Ovary (tissue), 9 donors: ENCODE results near the gene MB. TPM values are rescaled to one million over a fixed set of nuclear protein-coding genes. Genes with fewer than 3 reads are reported as not detected.

Experiments used
- DNase-seq, 5 donors: peaks; one replicate each; pipeline ENCODE4 v3.0.0-alpha.2; 2019 to 2020
- H3K27ac ChIP-seq, 2 donors: fragments of 200-600 bp; one replicate each; pipeline versions ENCODE4 v1.5.1 to v1.8.0; 2019 to 2022
- H3K27me3 ChIP-seq: fragments of 200-600 bp; one replicate; pipeline ENCODE4 v1.8.0; 2022
- H3K36me3 ChIP-seq: fragments of 200-600 bp; sonication (generic); one replicate; pipeline ENCODE4 v1.5.1; 2019
- H3K4me1 ChIP-seq: one replicate; pipeline ENCODE4 v1.8.1; 2013; ENCODE audit warnings: mild to moderate bottlenecking, moderate library complexity; ENCODE audit not compliant: insufficient read depth
- H3K4me3 ChIP-seq: fragments of 200-600 bp; sonication (generic); one replicate; pipeline ENCODE4 v1.5.1; 2017
- H3K9me3 ChIP-seq, 2 donors: fragments of 200-600 bp in 1 of 2; sonication (generic) in 1 of 2; one replicate each; pipeline versions ENCODE4 v1.5.1 to v1.8.1; 2013 to 2019; ENCODE audit warnings: mild to moderate bottlenecking in 1 of 2, moderate library complexity in 1 of 2
- CTCF ChIP-seq, 3 donors: fragments of 450-650 bp in 2 of 3; fragments of 200-600 bp in 1 of 3; IDR thresholded peaks; one replicate each; pipeline versions ENCODE4 v1.5.1 to v1.8.0; 2016 to 2022; ENCODE audit warnings: antibody characterized with exemption in 3 of 3, mild to moderate bottlenecking in 1 of 3
- EP300 ChIP-seq: sonication (generic); formaldehyde crosslinking; IDR thresholded peaks from one replicate; pipeline ENCODE4 v1.6.1; 2017; ENCODE audit warnings: antibody characterized with exemption
- POLR2A ChIP-seq: fragments of 450-650 bp; IDR thresholded peaks from one replicate; pipeline ENCODE4 v1.6.1; 2017; ENCODE audit warnings: antibody characterized with exemption, mild to moderate bottlenecking, moderate library complexity
- WGBS, 3 donors: extraction: QIAGEN DNeasy Blood & Tissue Kit in 1 of 3; methylation state at CpG; one replicate each; pipeline versions ENCODE4 v1.1.5 to v1.1.7; 2013 to 2017; 5-methylcytosine and 5-hydroxymethylcytosine counted together
- intact Hi-C, 4 donors: fragments of 100-400 bp; cut with DNase I; formaldehyde crosslinking; loops; one replicate each; pipeline versions ENCODE4 v1.11.0 to v1.15.1; 2022 to 2023
- polyA plus RNA-seq, 2 donors: library from polyadenylated mRNA; stranded (reverse); fragments of 200-250 nt in 1 of 2; fragments of 350-450 nt in 1 of 2; fragmentation: Illumina TruSeq in 1 of 2; extraction: RNeasy Lipid Tissue Mini Kit (QIAGEN cat#74804) in 1 of 2; gene quantifications; one replicate each; pipeline ENCODE4 v1.2.3, GENCODE V29; 2013 to 2014
- total RNA-seq, 7 donors: library from RNA; depleted of rRNA in 2 of 7; stranded (reverse); fragments of >200 nt in 2 of 7; fragmentation: NEBNext Ultra II Directional in 3 of 7; extraction: Animal tissue kit (Norgen Biotek cat#: 25700) in 3 of 7; gene quantifications; one replicate each; pipeline versions ENCODE4 v1.1.0 to v1.2.4, GENCODE V29; 2016 to 2023
- donor health status: DM: no; HTN: no; CAD: no; lungs with moderate emphysema.
- donor health status: DM: no; HTN: no; CAD: no.
- donor health status: Bipolar disorder and iron deficiency.
- donor health status: DM: yes; HTN: yes; CAD: no.
- donor health status: DM: no; HTN: no; CAD: no.
- donor health status: DM: yes; HTN: yes; CAD: no.

Gene MB
- total and polyA plus RNA-seq, 9 donors: 1.3 to 3.0 (median 1.9) TPM; not detected in 3

- Histone ChIP-seq H3K4me1 (peaks cover 2% of the 10 kb centered on the region), H3K9me3 (no peaks in the 10 kb centered on the region), H3K27ac (no peak overlapping the region), H3K4me3 (no peak overlapping the region), H3K36me3 (no peaks in the 10 kb centered on the region), H3K27me3 (no peaks in the 10 kb centered on the region)
- WGBS, 3 donors: 91 to 92% (median 92%) methylated on average over 6 of the region's 6 CpGs
- intact Hi-C loops: loop anchor here (5.0 kb wide), 2 partner anchors 237 to 242 kb away; no protein-coding TSS in a partner anchor
- TF ChIP-seq POLR2A: no peak
- no peak for DNase-seq
Measured at GRCh38 chr22:35589756-35590093, 27.4 kb downstream of the MB start.

- Histone ChIP-seq H3K4me3 (no peak overlapping the region), H3K9me3 (no peaks in the 10 kb centered on the region), H3K4me1 (peaks cover 2% of the 10 kb centered on the region), H3K27ac (no peak overlapping the region), H3K36me3 (no peaks in the 10 kb centered on the region), H3K27me3 (no peaks in the 10 kb centered on the region)
- 57 to 71% (median 62%) methylated on average over 11 of the region's 11 CpGs for WGBS, 3 donors
- intact Hi-C loops: loop anchor here (5.0 kb wide), 2 partner anchors 237 to 242 kb away; no protein-coding TSS in a partner anchor
- TF ChIP-seq POLR2A (no peak), CTCF (IDR thresholded peaks at IDR 0.05) (no peak), EP300 (no peak)
- peak in 3 of 5 donors; percentile 39 to 66 (median 52) for DNase-seq
Measured at GRCh38 chr22:35589071-35589755, 27.9 kb downstream of the MB start.

DNA sequence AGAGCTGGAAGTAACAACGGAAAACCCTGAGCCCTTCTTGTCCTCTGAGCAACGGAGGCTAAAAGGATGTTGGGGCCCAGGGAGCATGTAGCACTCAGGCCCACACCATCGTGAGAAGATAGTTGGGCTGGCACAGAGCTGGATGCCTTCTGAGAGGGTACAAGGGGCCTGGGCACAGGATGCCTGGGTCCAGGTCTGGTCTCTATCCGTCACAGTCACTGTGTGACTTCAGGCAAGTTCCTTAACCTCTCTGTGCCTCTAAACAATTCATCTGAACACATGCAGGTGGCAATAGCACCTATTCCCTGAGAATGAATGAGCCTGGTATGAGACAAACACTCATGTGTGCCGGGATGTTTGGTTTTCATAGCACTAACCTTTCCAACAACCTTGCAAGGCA lies 29.2 kb downstream of the MB start:
- H3K9me3 ChIP-seq: no peaks in the 10 kb centered on the region
- H3K4me1 ChIP-seq: peaks cover 2% of the 10 kb centered on the region
- TF ChIP-seq CTCF (IDR thresholded peaks at IDR 0.05) (no peak), POLR2A (no peak), EP300 (no peak)
- no peaks in the 10 kb centered on the region for H3K36me3 ChIP-seq
- no peak overlapping the region for H3K27ac ChIP-seq
- H3K27me3 ChIP-seq: no peaks in the 10 kb centered on the region
- intact Hi-C loops: loop anchor here (5.0 kb wide), 2 partner anchors 236 to 241 kb away; no protein-coding TSS in a partner anchor
- no peak overlapping the region for H3K4me3 ChIP-seq
- WGBS, 3 donors: 75 to 89% (median 85%) methylated on average over 5 of the region's 5 CpGs
- DNase-seq: no peak

- intact Hi-C loops: loop anchor here (5.0 kb wide), 2 partner anchors 235 to 240 kb away; no protein-coding TSS in a partner anchor
- H3K36me3 ChIP-seq: no peaks in the 10 kb centered on the region
- H3K4me1 ChIP-seq: peaks cover 2% of the 10 kb centered on the region
- DNase-seq: no peak
- H3K9me3 ChIP-seq: no peaks in the 10 kb centered on the region
- no peaks in the 10 kb centered on the region for H3K27me3 ChIP-seq
- WGBS, 3 donors: 74 to 85% (median 85%) methylated on average over 6 of the region's 6 CpGs
- H3K27ac ChIP-seq: no peak overlapping the region
- TF ChIP-seq POLR2A (no peak), CTCF (IDR thresholded peaks at IDR 0.05) (no peak), EP300 (no peak)
- no peak overlapping the region for H3K4me3 ChIP-seq
Measured at GRCh38 chr22:35587447-35587870, 29.7 kb downstream of the MB start.

- DNase-seq: no peak
- intact Hi-C loops: loop anchor here (5.0 kb wide), 2 partner anchors 234 to 239 kb away; no protein-coding TSS in a partner anchor
- TF ChIP-seq CTCF (IDR thresholded peaks at IDR 0.05) (no peak), POLR2A (no peak), EP300 (no peak)
- no peaks in the 10 kb centered on the region for H3K9me3 ChIP-seq
- no peak overlapping the region for H3K27ac ChIP-seq
- H3K36me3 ChIP-seq: no peaks in the 10 kb centered on the region
- H3K4me3 ChIP-seq: no peak overlapping the region
- H3K27me3 ChIP-seq: no peaks in the 10 kb centered on the region
- no peaks in the 10 kb centered on the region for H3K4me1 ChIP-seq
Measured at GRCh38 chr22:35586771-35587170, 30.4 kb downstream of the MB start.
